GM19035 (cell line): ENCODE data around the gene DNM3.

Source experiments
- ATAC-seq: cut with Tn5 transposase; IDR thresholded peaks from one replicate; pipeline ENCODE4 v1.9.1; 2021; ENCODE audit not compliant: unreplicated experiment

The DNM3 gene

DNA sequence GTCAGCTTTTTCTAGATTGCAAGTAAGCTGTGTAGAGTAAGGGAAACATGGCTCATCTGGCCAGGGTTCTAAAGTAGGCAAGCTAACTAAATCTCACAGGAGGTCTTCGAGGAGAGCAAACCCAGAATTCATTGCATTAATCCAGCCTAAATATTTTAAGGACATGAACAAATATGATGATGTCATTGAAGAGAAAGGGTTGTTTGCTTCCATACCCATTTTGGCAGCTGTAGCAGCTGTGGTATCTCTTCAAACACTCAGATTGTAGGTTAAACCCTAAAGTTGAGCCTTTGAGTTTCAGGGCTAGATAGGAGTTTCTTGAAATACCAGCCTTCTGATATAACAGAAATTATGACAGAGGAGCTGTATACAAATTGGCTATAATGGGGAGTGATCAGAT, 378.7 kb downstream of the DNM3 start:
- ATAC-seq: no peak

DNA sequence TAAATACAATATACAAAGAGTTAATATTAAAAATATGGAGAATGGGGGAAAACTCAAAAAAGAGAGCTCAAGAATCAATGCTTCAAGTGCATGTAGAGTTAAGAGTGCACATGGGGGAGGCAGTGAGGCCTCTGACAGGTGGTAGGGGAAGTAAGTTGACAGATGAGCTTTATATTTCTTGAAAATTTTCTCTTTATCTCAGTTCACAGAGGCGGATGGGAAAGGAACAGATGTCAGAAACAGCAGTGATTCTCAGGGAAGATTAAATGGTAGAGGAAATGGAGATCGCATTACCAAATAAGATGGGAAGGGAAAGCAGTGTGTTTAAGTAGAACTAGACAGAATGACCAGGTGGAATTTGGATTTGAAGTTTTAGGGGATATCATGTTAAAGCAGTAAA, 379.1 kb downstream of the DNM3 start:
- ATAC-seq: no peak

DNA sequence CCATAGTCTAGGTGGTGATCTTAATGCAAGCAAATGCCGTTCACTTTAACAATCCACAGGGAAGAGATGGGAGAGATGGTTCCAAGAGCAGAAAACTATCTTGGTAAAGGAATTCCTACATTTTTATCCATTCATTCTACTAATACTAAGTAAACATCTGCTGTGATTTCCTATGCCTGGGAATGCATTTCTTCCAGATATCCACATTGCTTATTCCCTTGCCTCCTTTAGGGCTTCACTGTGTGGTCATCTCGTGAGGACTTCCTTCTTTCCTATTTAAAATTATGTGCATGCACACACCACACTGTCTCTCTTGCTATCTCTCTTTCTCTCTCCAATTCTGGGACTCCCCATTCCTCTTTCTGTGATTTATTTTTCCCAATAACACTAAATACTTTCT, 380.1 kb downstream of the DNM3 start:
- ATAC-seq: no peak

DNA sequence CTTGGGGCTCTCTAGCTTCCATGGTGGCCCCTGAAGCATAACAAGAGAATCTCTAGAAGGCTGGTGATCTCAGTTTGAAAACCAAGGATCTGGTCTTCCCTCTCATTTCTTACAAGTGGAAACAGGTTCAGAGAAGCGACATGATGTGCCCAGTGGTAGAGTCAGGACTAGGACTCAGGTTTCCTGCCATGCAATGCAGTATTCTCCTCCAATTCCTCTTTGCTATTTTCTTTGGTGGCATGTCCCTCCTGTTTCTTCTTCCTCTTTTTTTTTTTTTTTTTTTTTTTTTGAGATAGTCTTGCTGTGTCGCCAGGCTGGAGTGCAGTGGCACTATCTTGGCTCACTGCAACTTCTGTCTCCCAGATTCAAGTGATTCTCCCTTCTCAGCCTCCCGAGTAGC, 383.6 kb downstream of the DNM3 start:
- no peak for ATAC-seq

DNA sequence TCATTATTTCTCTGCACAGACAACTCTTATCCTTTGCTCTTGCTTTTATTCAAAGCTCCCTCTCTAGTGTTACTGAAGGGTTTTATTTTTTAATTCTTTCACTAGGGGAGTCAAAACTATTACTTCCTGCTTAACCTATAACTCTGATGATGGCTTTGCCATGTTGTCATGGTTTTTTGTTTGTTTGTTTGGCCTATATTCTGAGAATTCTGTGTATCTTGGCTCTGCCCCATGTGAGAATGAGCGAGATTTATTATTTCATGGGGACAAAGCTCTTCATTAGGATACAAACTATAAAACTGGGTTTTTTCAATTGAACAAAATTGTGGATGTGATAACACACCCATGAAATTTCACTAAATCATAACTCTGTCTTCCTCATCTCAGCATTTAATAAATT, 388.6 kb downstream of the DNM3 start:
- no peak for ATAC-seq

DNA sequence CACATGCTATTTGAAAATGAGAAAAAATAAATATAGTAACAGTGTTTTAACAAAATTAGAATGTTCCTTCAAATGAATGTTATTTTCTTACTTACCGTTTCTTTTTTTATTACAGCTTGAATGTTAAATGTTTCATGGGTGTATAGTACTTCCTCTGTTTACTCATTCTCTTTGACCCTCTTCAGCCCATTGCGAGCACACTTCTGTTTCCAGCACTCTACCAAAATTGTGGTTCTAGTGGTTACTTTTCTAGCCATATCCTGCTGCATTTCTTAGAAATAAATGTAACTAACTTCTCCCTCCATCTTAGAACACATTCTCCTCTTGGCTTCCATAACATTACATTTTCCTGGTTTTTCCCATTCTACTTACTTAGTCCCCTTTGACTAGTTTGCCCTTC, 389.2 kb downstream of the DNM3 start:
- no peak for ATAC-seq

DNA sequence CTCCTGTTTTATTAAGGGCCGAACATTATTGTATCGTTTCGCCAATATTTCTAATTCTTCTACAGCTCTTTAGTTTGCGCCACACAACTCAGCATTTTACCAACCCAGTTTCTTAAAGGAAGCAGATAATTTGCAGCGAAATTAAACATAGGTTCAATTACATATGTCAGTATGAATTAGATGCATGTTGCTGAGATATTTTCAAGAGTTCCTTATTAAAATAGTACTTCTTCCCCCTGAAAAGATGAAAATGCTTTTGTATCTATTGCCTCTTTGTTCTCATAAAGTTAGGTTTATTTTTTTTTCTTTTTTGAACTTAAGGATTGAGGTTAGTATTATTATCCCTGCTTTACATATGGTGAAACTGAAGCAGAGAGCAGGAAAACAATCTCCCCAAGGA, 395.7 kb downstream of the DNM3 start:
- no peak for ATAC-seq

DNA sequence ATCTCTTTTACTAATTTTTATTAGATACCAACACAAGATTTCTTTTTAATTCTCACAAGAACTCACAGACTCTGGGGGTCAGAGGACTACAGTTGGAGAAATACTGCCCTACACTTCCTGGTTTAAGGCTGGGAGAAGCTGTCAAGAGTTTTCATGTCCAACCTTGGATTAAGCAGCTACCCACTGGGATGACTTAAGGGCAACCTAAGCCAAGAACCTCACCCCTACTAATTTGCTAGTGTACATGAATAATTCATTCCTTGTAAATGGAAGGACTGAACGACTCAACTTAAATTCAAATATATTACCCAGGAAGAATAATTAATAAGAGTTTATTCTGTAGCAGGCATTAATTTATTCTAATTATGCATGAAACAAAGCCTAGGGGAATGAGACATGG, 396.9 kb downstream of the DNM3 start:
- no peak for ATAC-seq

DNA sequence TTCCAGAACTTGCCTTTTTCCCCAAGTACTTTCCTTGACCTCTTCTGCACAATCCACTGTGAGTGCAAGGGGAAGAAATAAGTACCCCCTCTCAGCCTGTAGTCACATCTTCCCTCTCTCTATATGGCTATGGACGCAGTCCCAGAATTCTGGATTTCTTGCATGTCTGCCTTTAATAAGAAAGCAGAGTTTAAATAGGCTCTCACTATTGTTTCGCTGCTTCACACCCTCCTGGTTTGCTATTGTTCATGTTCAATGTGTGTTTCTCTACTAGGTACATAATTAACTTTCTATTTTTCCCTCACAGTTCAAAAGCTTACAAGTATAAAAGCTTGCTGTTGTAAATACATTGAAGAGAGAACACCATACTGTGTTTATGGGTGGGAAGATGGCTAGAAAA, 397.7 kb downstream of the DNM3 start:
- no peak for ATAC-seq

DNA sequence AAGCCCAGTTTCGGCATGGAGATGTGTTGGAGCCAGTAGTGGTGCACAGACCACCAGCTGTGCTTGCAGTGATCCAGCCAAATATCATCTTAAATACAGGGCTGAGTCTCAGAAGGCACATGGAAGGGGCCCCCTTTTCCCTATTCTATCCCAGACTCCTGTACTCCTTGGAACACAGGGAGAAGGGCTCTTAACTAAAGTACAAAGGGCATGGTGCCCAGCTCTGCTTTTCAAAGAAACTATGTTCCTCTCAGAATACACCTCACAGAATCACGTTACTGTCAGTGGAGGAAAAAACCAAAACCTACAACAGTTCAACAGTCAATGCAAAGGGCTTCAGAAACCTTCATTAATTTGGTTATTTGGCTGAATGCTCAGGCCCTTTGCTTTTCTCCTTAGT, 398.6 kb downstream of the DNM3 start:
- ATAC-seq: no peak

DNA sequence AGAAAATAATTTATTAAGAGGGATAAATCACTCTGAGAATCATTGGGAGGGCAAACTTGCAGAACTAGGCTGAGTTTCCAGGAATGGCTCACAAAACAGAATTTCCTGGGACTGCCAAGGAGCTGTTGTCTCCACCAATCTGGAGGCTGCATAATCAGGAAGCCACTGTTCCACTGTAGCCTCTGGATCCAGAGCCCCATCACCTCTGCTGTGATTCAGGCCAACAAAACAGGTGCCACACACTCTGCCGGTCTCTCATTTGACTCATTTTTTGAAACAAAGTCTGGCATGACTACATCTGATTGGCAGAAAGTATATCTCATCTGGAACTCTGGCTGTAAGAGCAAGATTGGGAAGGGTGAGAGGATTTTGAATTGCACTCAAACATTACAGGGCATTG, 400.2 kb downstream of the DNM3 start:
- no peak for ATAC-seq

DNA sequence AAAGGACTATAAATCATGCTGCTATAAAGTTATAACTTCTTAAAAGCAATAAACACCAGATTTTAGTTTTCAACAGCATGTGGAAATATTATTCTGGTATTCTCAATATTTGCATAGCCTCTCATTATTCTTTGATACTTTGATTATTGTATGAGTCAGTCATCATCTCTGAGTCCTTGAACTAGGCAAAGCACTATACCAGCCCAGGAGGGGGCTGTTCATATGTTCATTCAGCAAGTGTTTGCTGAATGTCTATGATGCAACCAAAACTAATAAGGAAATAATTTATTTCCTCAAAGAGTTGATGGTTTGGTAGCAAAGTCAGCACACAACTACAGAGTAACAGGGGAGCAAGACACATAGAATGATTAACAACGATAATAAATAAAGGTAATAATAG, 403.6 kb downstream of the DNM3 start:
- ATAC-seq: no peak

DNA sequence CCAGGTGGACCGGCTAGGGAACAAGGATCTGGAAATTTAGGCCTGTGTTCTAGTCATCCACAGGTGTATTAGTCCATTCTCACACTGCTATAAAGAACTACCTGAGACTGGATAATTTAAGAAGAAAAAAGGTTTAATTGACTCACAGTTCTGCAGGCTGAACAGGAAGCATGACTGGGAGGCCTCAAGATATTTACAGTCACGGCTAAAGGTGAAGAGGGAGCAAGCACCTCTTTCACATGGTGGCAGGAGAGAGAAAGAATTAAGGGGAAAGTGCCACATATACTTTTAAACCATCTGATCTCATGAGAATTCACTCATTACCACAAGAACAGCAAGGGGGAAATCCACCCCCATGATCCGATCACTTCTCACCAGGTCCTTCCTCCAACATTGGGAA, 404.5 kb downstream of the DNM3 start:
- no peak for ATAC-seq

DNA sequence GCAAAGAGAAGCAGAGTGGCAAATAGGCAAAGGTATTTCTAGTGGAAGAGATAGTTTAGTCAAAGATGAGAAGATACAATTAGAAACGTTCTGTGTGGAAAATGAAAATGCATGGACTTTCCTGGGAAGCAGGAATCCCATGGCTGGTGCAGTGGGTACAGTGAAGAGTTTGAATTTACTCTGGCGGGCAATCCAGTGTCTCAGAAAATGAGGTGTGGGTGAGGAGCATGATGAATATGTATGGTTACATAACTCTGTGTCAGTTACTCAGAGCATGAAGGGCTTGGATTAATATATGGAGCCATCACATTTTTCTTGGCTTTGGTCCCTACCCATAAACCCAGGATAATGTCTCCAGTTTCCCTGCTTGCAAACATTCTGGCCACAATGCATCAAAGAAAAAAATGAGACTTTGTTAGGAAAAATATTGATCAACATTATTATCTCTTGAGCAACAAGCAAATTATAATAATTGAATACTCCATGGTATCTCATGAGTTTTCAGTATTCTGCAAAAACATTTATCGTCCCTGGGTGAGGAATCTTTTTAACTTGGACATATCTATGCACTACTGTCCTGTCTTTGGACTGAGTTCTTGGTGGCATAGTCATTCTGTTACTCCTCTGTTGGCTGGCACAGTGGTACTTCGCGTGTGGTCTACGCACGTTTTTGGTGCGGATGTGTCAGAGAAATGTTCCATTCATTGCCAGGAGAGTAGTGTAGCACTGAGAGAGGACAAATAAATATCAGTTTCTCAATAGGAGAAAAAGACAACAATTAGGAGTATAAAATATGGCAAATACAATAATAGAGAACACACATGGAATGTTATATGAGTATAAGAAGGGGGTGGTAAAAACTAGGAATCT, 405.5 kb downstream of the DNM3 start:
- ATAC-seq: no peak

DNA sequence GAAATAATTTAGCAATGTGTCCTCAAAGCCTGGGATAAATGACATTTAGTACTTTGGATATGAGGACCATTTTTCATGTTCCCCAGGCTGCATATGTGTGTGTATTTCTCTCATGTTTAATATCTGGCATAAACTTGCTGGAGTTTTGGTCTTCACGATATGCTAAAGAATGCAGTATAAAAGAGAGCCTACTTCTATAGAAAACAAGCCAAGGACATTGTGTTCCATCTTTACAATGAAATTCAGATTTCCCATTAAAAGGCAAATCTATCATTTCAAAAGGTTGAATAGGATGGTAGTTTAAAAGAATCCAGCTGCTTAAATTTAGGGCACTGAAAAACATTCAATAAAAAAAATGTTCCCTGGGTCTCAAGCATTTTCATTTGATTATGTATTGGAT, 410.2 kb downstream of the DNM3 start:
- no peak for ATAC-seq

DNA sequence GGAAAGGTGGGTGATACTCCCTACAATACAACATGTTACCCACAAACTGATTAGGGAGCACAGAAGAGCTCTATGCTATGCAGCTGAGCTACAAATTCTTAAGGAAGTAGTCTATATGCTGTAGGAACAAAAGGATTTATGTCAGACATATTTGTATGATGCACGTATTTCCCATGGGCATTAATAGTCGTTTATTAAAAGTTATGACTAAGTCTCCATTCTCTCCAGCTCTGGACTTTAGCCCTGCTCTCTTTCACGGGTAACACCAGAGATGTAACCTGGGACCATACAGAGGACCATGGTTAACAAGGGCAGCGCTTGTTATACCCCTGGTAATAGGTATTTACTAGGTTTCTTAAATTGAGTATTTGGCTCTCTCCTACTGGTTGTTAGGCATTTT, 411.0 kb downstream of the DNM3 start:
- no peak for ATAC-seq

DNA sequence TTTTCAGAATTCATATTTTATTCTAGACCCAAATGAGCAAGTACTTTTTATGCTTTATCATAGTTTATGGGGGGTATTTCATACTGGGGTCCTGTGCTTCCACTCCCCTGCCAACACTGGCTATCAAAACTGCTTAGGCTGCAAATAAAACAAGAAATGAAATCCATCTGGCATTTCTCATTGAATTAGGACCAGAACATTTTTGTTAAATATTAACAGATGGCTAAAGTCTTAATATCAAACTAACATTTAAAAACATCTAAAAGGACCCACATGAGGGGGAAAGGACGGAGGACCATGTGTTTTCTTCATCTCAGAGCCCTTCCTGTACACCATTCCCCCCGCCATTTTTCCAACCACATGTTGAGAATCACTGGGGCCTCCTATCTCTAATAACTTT, 411.7 kb downstream of the DNM3 start:
- ATAC-seq: no peak

DNA sequence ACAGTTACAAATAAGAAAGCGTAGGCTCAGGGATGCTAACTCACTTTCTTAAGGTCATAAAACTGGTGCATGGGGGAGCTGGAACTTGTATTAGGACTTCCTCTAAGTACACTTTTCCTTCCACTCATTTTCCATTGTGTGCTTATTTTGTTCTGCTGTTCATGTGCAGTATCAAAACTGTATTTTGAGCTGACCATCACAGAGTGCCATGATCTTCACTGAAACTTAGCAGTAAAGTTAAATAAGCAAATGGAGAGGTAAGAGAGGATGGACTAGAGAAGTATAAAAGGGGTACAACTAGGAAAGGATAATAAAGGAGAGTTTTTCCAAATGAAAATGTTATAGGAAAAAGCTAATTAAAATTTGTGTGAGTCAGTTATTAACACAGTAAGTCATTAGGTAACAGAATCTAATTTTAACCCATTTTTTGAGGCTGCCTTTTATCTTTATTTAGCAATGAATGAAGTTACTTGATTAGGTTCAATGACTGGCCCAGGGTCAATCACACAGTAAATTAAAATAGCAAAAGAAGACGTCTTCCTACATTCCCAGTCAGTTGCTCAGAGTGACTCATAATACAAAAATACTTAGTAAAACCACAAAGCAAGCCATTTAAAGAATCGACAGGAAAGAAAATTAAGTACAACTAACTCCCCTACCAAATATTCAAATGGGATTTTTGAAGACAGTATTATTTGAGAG, 413.4 kb downstream of the DNM3 start:
- no peak for ATAC-seq

DNA sequence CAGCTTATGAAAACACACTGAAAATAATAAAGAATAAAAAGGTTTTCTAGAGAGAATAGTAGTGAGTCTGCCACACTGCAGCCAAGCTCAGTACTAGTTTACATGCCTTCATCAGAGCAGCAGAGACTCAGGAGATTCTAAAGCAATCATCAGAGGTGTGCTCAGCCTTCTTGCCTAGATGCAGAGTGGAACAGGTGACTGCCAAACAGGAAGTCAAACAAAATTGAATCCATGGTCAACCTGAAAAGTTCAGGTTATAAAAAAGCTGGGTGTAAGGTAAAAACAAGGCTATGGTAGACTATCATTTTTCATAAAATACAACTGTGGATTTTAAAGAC, 413.9 kb downstream of the DNM3 start:
- ATAC-seq: no peak

DNA sequence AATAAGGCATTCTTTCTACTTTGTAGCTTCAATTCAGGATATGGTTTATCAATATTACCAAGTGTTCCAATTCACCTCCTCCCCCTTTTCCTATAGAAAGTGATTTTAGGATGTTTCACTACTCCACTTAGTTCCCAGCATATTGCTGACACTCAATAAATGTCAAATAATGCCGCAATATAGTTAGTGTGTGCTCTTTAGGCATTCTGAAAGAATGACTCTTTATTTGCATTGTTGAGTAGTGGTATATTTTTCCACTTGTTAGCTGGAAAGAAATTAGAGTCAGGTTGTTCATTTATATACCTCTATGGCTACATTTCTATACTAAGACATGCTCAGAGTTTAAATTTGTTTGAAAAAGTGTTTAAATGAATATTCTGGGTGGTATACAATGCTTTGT, 424.6 kb downstream of the DNM3 start:
- ATAC-seq: no peak

DNA sequence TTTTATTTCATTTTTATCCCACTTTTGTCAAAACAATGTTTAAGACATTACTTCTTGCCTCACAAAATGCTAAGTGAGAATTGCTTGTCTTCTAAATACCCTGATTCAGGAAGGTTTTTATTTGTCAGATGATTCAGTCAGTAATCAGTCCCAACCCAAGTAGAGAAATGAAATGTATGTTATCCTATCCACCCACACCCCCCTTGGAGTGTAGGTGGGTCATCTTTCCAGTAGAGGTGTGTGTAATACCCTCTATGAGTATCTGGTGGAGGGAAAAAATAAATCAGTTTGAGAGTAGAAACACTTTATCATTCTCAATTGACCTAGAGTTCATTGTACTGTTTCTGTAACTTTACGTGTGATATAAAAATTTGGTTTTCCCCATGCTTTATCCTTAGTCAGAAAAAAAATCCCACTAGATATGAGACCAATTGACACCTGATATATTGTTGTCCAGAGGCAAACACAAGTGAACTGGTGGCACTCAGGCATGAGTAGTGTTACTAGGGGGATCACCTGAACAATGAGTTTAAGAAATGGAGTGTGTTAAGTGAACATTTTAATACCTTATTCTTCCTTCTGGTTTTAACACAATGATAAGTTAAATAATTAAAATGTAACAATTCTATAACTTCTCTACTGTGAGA, 425.4 kb downstream of the DNM3 start:
- ATAC-seq: no peak

DNA sequence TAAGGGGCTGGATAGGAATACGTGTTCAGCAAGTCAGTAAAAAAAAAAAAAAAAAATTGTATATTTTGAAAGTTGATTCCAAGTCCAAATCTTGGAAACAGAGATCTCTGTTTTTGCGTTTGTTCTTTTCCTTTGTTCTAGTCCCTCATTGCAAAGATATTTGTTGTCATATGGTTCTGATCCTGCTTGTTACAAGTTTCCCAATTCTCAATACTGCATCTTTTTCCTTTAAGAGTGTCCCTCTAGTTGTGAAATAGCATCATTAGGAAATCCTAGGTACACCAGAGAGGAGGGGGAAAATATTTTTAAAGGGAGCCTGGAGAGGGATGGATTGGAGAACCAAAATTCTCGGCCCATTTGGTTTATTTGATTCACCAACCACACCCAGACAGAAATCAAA, 426.9 kb downstream of the DNM3 start:
- ATAC-seq: no peak
